A204.1 (cell line): ENCODE data around the gene DLGAP4.
"Not testable (repeated sequence)": the region's sequence is repeated elsewhere in the genome, so short reads cannot be mapped to it uniquely, and the experiment has no call there.

ENCODE experiments used
- FAIRE-seq: peaks from 2 replicates; lab custom pipeline; 2012; peaks lifted over from hg19 to GRCh38; lab: Jason Lieb, UNC

The DLGAP4 gene

GRCh38 chr20:36359668-36360406, 53.7 kb downstream of the DLGAP4 start:
- FAIRE-seq = no peak

DNA sequence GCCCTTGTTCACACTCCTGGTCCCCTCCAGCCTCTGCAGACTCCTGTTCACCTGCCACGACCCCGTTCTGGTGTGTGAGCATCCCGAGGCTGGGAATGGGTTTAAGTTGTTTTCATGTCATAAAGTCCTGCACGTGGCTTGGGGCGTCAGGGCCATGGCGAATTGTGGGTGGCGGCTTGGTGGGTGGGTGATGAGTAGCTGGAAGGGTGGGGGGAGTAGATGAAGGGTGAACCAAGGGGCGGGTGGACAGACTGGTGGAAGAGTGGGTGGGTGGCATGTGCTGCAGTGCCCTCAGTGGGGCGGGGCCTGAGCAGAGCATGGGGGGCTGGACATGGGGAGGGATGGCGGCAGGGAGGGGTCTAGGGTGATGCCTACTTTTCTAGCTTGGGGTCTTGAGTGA, 54.3 kb downstream of the DLGAP4 start:
- FAIRE-seq = no peak

- FAIRE-seq = no peak
Observed at GRCh38 chr20:36361406-36361805, 55.3 kb downstream of the DLGAP4 start.

- FAIRE-seq = no peak
Observed at GRCh38 chr20:36362261-36362660, 56.1 kb downstream of the DLGAP4 start.

- FAIRE-seq = no peak
Observed at GRCh38 chr20:36362978-36363713, 57.0 kb downstream of the DLGAP4 start.

- no peak for FAIRE-seq
Observed at GRCh38 chr20:36364506-36364905, 58.4 kb downstream of the DLGAP4 start.

- no peak for FAIRE-seq
Observed at GRCh38 chr20:36366623-36367369, 60.7 kb downstream of the DLGAP4 start.

DNA sequence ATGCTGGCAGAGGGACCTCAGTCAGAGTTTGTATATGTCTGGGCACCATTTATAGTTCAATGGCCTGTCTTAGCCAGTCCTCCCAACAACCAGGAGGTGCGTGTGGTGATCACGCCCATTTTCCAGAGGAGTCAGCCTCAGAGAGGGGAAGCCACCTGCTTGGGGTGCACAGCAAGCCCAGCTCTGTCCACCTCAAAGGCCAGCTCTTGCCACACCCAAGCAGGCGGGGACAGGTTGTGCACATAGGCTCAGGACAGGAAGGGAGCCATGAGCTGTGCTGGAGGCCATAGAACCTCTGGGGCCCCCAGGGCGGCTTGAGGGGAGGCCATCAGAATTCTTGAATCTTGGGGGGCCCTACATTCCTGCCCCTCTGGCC, 61.2 kb downstream of the DLGAP4 start:
- FAIRE-seq = no peak

- FAIRE-seq = no peak
Observed at GRCh38 chr20:36367907-36368799, 62.0 kb downstream of the DLGAP4 start.

DNA sequence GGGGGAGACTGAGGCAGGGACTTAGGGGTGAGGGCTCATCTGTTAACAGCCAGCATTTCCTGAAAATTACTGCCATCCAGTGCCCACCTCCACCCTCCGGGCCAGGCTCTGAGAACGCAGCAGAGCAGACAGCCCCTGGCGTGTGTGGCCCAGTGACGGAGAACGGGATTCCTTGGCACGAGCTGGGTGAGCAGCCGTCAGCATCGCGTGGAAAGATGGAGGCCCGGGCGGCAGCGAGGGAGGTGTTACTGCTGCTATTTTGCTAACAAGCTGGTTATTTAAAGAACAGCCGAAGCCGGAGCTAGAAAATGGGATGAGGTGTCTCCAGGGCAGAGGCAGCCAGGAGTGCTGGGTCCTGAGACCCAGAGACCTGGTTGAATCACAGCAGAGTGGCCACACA, 62.7 kb downstream of the DLGAP4 start:
- FAIRE-seq = no peak

DNA sequence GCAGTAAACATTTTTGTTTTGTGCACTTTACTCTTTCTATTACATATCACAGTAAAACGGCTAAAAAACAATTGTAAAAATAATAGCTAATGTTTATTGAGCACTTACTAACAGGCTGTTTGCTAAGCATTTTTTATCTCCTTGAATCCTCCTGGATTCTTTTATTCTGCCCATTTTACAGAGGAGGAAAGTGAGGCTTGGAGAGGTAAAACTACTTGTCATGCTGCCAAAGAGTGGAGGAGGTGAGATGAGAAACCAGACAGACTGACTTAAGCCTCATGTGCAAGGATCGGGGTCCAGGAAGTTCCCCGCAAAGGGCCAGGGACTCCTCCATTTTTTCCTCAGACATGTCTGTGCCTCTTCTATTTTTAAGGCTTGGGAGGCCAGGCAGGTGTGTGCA, 63.6 kb downstream of the DLGAP4 start:
- FAIRE-seq = no peak

- no peak for FAIRE-seq
Observed at GRCh38 chr20:36370991-36371790, 65.1 kb downstream of the DLGAP4 start.

DNA sequence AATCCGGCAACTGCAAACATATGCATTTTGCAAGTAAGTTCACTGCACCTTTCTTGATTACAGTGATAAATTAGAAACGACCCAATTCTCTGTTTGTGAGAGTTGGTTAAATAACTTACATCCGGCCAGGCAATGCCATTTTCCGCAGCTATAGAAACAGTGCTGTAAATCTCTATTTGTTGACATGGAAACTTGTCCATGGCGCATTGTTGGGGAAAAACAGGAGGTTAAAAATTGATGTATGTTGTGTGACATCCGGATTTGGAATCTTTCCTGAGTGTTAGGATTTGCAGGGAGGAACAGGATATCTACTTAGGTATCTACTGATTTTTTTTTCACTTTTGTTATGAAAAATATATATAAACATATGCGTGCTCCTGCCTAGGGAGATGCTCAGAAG, 66.5 kb downstream of the DLGAP4 start:
- no peak for FAIRE-seq

DNA sequence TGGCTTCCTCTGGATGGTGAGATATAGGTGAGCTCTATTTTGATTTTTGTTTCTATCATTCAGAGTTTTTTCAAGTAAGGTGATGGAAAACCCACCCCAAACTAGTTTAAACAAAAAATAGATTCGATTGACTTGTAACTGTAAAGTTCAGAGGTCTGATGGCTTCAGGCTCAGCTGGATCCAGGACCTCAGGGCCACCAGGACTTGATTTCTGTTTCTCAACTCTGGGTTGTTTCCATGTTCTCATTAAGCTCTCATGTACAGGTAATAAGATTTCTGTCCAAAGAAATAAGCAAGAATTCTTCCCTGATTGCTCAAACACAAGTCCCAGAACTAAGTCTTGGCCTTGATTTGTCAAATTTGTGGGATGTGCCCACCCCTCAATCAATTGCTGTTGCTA, 67.0 kb downstream of the DLGAP4 start:
- FAIRE-seq = no peak

GRCh38 chr20:36374995-36375394, 68.9 kb downstream of the DLGAP4 start:
- no peak for FAIRE-seq

GRCh38 chr20:36377348-36378326, 71.5 kb downstream of the DLGAP4 start:
- FAIRE-seq = no peak

GRCh38 chr20:36378686-36379085, 72.5 kb downstream of the DLGAP4 start:
- FAIRE-seq = no peak

DNA sequence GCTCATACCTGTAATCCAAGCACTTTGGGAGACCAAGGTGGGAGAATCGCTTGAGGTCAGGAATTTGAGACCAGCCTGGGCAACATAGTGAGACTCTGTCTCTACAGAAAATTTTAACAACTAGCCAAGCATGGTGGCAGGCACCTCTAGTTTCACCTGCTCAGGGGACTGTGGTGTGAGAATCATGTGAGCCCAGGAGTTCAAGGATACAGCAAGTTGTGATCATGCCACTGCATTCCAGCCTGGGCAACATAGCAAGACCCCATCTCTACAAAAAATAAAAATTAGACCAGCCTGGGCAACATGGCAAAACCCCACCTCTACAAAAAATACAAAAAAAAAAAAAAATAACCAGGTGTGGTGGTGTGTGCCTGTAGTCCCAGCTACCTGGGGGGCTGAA, 73.8 kb downstream of the DLGAP4 start:
- FAIRE-seq = not testable (repeated sequence)

DNA sequence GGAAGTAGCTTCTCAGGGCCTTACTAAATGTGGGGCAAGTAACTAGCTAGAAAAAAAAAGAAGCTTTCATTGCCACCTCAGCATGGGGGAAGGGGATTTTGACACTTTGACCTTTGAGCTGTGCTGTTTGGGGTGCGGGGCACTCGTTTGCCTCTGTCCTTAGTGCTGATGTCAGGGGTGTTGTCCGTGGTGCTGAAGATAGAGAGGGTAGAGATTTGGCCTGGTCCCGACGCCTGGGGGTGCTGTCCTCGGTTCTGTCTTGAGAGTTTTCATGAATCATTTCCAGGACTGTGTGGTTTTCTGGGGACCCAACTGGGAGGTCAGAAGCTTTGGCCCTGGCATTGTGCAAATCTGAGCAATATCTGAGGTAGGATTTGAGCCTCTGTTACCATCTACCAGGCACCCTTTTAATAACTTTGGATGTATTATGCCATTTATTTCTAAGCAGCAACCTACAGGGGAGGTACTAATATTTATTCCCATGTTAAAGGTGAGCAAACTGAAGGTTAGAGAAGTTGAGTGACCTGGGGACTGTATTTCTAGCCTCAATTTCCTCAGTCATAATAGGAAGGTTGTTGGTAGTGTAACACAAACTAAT, 78.0 kb downstream of the DLGAP4 start:
- no peak for FAIRE-seq

GRCh38 chr20:36385503-36385902, 79.4 kb downstream of the DLGAP4 start:
- no peak for FAIRE-seq
